ENCODE data around the gene OR56B1.

GRCh38 chr11:5688482-5688881 lies 47.8 kb upstream of the OR56B1 start:
- TF ChIP-seq POLR2AphosphoS5 (IDR thresholded peaks at IDR 0.05; ENCODE audit: low read depth, low read length) (no peak), POLR2A (IDR thresholded peaks at IDR 0.05; ENCODE audit: low read depth, low read length) (no peak), SPI1 (IDR thresholded peaks at IDR 0.05; ENCODE audit: low read depth, low read length) (no peak)
